ENCODE data around the gene TRAK1. TPM values are rescaled to one million over a fixed set of nuclear protein-coding genes. Genes with fewer than 3 reads are reported as not detected.
A peak's percentile ranks its signal among the peaks of the same experiment; 100 is the strongest.
"Not testable (repeated sequence)": the region's sequence is repeated elsewhere in the genome, so short reads cannot be mapped to it uniquely, and the experiment has no call there.

TRAK1 gene
- total RNA-seq, 1 experiment from 2014 or later = 15.5 TPM

- no peak for DNase-seq (ENCODE audit: extremely low read depth, low read depth)
These were observed 4.4 kb downstream of the TRAK1 start for GRCh38 chr3:42095540-42095939.

GRCh38 chr3:42096796-42097565 is 5.8 kb downstream of the TRAK1 start:
- DNase-seq (ENCODE audit: extremely low read depth, low read depth) = no peak

DNA sequence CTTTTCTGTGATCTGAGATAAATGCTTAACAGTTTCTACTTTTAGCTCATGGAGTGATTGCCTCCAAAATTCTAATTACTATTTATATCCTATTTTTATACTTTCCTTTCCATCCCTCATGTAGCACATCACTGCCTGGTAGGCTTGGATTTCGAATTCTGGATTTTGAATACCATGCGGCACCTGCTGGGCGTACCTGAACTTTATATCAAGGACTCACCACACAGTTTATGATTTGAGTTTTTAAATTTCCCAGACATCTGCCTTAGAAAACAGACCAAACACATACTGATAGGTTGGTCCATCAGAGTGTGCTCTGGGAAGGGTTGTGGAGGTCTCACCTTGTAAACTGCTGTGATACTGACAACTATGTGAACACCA is 6.4 kb downstream of the TRAK1 start:
- no peak for DNase-seq (ENCODE audit: extremely low read depth, low read depth)

- DNase-seq (ENCODE audit: extremely low read depth, low read depth) = no peak
These were observed 7.0 kb downstream of the TRAK1 start for GRCh38 chr3:42098171-42098570.

DNA sequence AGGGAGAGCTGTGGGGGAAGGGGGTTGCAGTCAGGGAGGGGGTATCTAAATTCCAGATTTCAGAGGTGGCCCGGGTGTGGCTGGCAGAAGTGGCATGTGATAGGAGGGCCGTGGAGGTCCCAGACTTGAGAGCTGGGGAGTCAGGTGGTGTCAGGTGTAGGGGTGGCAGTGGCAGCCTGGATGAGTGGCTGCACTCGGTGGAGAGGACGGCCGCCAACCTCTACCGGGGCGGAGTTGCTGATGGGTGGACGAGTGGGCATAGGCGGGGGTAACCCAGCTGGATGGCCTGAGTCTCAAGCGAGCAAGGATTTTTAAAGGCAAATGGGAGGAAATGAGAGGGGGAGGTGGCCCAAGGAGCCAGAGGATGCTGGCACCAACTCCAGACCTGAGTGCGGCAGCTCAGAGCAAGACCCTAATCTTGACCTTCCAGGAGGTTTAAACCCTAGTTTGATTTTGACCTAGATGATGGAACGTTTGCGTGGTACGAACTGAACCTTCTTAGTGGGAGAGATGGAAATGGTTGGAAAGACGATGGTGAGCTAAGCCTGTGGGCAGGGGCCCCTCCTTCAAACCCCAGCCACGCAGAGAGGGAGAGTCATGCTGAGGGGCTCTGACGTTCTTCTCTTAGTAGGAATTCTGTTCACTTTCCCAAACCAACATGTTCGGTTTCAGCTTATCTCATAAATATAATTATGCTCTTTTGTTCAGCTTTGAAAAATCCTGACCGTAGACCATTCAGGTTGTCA is 8.0 kb downstream of the TRAK1 start:
- no peak for DNase-seq (ENCODE audit: extremely low read depth, low read depth)

DNA sequence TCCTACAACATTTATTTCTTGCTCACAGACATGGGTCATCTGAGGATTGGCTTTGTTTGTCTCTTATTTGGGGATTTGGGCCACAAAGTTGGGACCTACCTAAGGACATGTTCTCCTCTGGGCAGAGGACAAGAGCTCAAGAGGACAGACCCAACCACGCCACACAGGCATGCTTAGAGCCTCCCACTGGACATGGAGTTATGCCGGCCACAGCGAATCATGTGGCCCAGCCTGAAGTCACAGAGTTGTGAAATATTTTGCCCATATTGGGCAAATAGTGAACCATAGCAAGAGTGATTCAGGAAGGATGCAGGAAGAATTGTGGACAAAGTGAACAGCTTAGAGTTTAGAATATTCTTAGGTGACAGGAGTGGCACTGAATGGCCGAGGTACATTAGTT is 9.9 kb downstream of the TRAK1 start:
- no peak for DNase-seq (ENCODE audit: extremely low read depth, low read depth)

DNA sequence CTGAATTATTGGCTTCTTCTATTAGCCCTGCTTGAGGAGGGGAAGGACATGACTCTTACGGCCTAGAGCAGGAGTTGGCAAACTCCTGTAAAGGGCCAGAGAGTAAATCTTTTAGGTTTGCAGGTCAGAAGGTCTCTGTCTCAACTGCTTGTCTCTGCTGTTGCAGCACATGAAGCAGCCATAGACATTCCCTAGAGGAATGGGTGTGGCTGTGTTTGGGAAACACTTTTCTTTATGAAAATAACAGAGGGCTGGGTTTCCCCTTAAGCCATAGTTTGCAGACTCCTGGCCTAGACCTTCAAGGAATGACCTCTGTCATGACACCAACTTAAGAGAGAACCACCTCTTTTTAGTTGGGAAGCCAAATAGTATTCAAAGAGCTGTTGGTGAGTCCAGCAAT is 10.3 kb downstream of the TRAK1 start:
- no peak for DNase-seq (ENCODE audit: extremely low read depth, low read depth)

GRCh38 chr3:42102571-42102970 is 11.4 kb downstream of the TRAK1 start:
- no peak for DNase-seq (ENCODE audit: extremely low read depth, low read depth)

DNA sequence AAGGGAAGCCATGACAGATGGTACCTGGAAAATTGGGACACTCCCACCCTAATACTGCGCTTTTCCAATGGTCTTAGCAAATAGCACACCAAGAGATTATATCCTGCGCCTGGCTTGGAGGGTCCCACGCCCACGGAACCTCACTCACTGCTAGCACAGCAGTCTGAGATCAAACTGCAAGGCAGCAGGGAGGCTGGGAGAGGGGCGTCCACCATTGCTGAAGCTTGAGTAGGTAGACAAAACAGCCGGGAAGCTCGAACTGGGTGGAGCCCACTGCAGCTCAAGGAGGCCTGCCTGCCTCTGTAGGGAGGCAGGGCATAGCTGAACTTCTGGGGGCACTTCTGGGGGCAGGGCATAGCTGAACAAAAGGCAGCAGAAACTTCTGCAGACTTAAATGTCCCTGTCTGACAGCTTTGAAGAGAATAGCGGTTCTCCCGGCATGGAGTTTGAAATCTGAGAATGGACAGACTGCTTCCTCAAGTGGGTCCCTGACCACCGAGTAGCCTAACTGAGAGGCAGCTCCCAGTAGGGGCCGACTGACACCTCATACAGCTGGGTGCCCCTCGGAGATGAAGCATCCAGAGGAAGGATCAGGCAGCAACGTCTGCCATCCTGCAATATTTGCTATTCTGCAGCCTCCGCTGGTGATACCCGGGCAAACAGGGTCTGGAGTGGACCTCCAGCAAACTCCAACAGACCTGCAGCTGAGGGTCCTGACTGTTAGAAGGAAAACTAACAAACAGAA is 12.9 kb downstream of the TRAK1 start:
- DNase-seq (ENCODE audit: extremely low read depth, low read depth) = not testable (repeated sequence)

DNA sequence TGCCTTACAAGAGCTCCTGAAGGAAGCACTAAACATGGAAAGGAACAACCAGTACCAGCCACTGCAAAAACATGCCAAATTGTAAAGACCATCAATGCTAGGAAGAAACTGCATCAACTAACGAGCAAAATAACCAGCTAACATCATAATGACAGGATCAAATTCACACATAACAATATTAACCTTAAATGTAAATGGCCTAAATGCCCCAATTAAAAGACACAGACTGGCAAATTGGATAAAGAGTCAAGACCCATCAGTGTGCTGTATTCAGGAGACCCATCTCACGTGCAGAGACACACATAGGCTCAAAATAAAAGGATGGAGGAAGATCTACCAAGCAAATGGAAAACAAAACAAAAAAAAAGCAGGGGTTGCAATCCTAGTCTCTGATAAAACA is 14.8 kb downstream of the TRAK1 start:
- DNase-seq (ENCODE audit: extremely low read depth, low read depth) = not testable (repeated sequence)

- no peak for DNase-seq (ENCODE audit: extremely low read depth, low read depth)
These were observed 15.5 kb downstream of the TRAK1 start for GRCh38 chr3:42106646-42107045.

DNA sequence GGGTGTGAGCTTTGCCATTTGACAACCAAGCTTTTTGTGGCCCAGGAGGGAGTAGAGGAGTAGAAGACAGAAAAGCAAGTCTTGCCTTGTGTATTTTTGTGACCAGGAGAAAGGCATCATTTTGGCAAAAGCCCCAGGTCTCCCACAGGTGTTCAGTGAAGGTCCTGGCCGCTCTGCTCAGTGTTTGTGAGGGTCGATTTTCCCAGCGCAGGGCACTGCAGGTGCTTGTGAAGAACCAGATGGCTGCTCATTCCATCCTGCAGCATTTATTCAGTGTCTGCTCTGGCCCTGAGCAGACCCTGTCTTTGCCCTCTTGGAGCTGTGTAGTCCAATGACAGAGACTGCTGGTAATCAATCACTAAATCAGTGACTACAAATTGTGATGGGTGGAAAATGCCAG is 19.5 kb downstream of the TRAK1 start:
- DNase-seq (ENCODE audit: extremely low read depth, low read depth) = no peak

DNA sequence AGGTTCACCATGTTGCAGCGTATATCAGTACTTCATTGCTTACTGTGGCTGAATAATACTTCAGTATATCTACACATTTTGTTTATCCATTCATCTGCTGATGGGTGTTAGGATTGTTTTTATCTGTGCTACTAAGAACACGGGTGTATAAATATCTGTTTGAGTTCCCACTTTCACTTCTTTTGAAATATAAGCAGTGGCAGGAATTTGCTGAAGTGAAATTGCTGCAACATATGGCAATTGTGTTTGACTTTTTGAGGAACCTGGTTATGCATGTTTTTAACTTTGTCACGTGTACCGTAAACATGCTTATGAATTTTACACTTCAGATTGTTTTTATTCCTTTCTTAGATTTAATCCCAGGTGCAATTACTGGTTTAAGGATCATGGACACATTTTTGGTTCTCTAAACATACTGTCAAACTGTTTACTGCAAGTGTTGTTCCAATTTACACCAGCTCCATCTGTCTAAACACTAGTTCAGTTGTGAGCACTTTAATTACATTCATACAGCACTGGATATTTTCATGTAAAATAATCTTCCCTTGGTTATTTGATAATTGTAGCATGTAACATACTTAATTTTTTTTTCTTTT is 23.1 kb downstream of the TRAK1 start:
- DNase-seq (ENCODE audit: extremely low read depth, low read depth) = no peak

DNA sequence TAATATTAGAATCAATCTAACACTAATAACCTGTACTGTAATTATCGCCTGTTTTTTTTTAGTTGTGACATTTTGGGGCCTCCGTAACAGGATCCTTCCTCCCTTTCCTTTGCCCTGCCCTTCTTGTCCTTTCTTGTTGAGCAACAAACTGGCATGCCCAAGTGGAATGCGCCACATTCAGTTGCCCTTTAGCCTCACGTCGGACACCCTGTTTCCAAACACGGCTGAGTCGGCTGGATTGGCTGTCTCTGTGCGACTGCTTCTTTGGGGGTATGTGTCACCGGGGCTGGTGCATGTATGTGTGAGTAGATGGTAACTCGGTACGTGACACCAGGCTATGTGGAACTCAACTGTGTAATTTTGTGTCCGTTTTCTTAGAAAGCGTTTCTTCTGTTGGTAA is 24.1 kb downstream of the TRAK1 start:
- no peak for DNase-seq (ENCODE audit: extremely low read depth, low read depth)

GRCh38 chr3:42115946-42116345 is 24.8 kb downstream of the TRAK1 start:
- no peak for DNase-seq (ENCODE audit: extremely low read depth, low read depth)

GRCh38 chr3:42116466-42116865 is 25.3 kb downstream of the TRAK1 start:
- no peak for DNase-seq (ENCODE audit: extremely low read depth, low read depth)

- peak; percentile 9 for DNase-seq (ENCODE audit: extremely low read depth, low read depth)
These were observed 26.2 kb downstream of the TRAK1 start for GRCh38 chr3:42117175-42118008.

GRCh38 chr3:42118762-42119361 is 27.7 kb downstream of the TRAK1 start:
- peak; percentile 16 for DNase-seq (ENCODE audit: extremely low read depth, low read depth)

- DNase-seq (ENCODE audit: extremely low read depth, low read depth) = no peak
These were observed 28.6 kb downstream of the TRAK1 start for GRCh38 chr3:42119561-42120355.

All from NCI-H460 (cell line).